K562 (cell line): ENCODE data around the gene DMGDH. TPM values are rescaled to one million over a fixed set of nuclear protein-coding genes. Genes with fewer than 3 reads are reported as not detected.

Source experiments
- ARID3B ChIP-seq: fragments of 250-450 bp; sonication (Bioruptor Pico); IDR thresholded peaks from 2 replicates; pipeline ENCODE4 v1.4.0; 2020; ENCODE audit warnings: borderline replicate concordance
- FOXP4 ChIP-seq: sonication (generic); formaldehyde crosslinking; IDR thresholded peaks from 2 replicates; pipeline ENCODE4 v1.8.0; 2022; ENCODE audit warnings: mild to moderate bottlenecking, missing genetic modification reagents, borderline replicate concordance
- GTF3C2 ChIP-seq: IDR thresholded peaks from 3 replicates; pipeline ENCODE4 v1.6.1; 2011; ENCODE audit warnings: borderline replicate concordance, mild to moderate bottlenecking, moderate library complexity; ENCODE audit not compliant: insufficient read length; ENCODE audit errors: extremely low read depth
- HMG20B ChIP-seq: fragments of 250-450 bp; sonication (Bioruptor Pico); IDR thresholded peaks from 2 replicates; pipeline ENCODE4 v1.5.0; 2021; ENCODE audit warnings: mild to moderate bottlenecking
- KHSRP ChIP-seq: fragments of 450-650 bp; IDR thresholded peaks from 2 replicates; pipeline ENCODE4 v1.6.1; 2017
- KLF10 ChIP-seq: fragments of 250-450 bp; sonication (Bioruptor Pico); IDR thresholded peaks from 2 replicates; pipeline ENCODE4 v1.6.1; 2021; ENCODE audit warnings: matching md5 sums
- POLR2B ChIP-seq: fragments of 450-650 bp; IDR thresholded peaks from 2 replicates; pipeline ENCODE4 v1.6.1; 2018; ENCODE audit warnings: low read depth; ENCODE audit not compliant: partially characterized antibody
- RBM34 ChIP-seq: fragments of 200-400 bp; formaldehyde crosslinking; IDR thresholded peaks from 2 replicates; pipeline ENCODE4 v1.6.1; 2018; ENCODE audit warnings: low read length, borderline replicate concordance; ENCODE audit not compliant: insufficient read depth
- TSC22D4 ChIP-seq: fragments of 450-650 bp; IDR thresholded peaks from 2 replicates; pipeline ENCODE4 v1.6.1; 2016; ENCODE audit warnings: missing genetic modification characterization, missing biosample characterization, control low read depth
- ZBTB40 ChIP-seq, 2 experiments: fragments of 450-650 bp in 1 of 2; sonication (generic) in 1 of 2; formaldehyde crosslinking in 1 of 2; IDR thresholded peaks; 2 replicates each; pipeline versions ENCODE4 v1.7.1 to v1.9.0; 2016 to 2022; ENCODE audit warnings: inconsistent platforms in 1 of 2, mild to moderate bottlenecking in 1 of 2, missing genetic modification reagents in 1 of 2
- ZNF224 ChIP-seq: sonication (generic); formaldehyde crosslinking; IDR thresholded peaks from 2 replicates; pipeline ENCODE4 v1.8.0; 2022; ENCODE audit warnings: mild to moderate bottlenecking, missing genetic modification reagents
- polyA plus RNA-seq, 8 experiments: library from polyadenylated mRNA; depleted of rRNA in 4 of 8; stranded (reverse) in 5 of 8; unstranded in 3 of 8; fragments of >200 nt; fragmentation: Nextera tagmentation in 2 of 8; fragmentation: Illumina TruSeq in 1 of 8; extraction: Ambion mirVana in 2 of 8; extraction: Trizol in 1 of 8; gene quantifications; 2 replicates each; pipeline versions ENCODE4 v1.2.1 to v1.2.3, GENCODE V29; 2011 to 2014; ENCODE audit warnings: inconsistent platforms in 1 of 8, missing spikeins in 1 of 8
- total RNA-seq, 7 experiments: library from RNA; depleted of rRNA in 6 of 7; stranded (reverse); fragments of >200 nt in 6 of 7; fragmentation: Illumina TruSeq in 2 of 7; extraction: Trizol in 2 of 7; gene quantifications; 2 replicates each; pipeline versions ENCODE4 v1.2.1 to v1.2.3, GENCODE V29; 2011 to 2021; ENCODE audit warnings: low replicate concordance in 1 of 7

DMGDH gene
- total and polyA plus RNA-seq, 9 of the 15 experiments (the other 6 are each of a cell fraction or from before 2014, with no cell fraction given), result 0.13 to 0.58 TPM; not detected in 7

GRCh38 chr5:78985116-78985724 lies 84.3 kb downstream of the DMGDH start, which contains the start of gene ARSB (continued):
- no peak for TF ChIP-seq ZBTB40 (IDR thresholded peaks at IDR 0.05)
- no peak for TF ChIP-seq ZBTB40 (CRISPR knock-in tag; IDR thresholded peaks at IDR 0.05)
- TF ChIP-seq KHSRP, result no peak
- TF ChIP-seq POLR2B, result no peak
- TF ChIP-seq HMG20B (CRISPR knock-in tag), result no peak
- TF ChIP-seq GTF3C2, result no peak
- no peak for TF ChIP-seq ARID3B (CRISPR knock-in tag)
- TF ChIP-seq KLF10 (CRISPR knock-in tag), result no peak
- no peak for TF ChIP-seq RBM34
- TF ChIP-seq TSC22D4 (tag), result no peak
- TF ChIP-seq ZNF224, result no peak
- no peak for TF ChIP-seq FOXP4
